Measurements from ENCODE around the gene UBE2D2.

Gene UBE2D2

DNA sequence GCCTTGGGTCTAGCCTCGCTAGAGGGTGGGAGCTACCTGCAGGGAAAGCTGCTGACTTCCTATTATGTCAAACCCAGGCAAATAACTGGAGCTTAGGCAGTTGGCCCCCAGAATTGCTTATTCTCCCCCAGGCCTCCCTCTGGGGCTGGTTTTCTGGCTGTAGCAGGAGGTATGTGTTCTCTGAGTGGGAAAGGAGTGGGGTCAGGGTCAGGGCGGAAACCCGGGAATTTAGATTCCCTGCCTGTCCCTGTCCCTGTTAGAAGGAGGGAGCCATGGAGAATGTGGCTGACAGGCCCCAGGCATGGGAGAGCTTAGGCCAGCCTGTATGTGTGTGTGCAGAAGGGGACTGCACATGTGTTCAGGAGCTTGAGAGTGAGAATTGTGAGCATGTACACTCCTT is 73.4 kb downstream of the UBE2D2 start:
- no peak for DNase-seq (ENCODE audit: extremely low read depth in 1 of 2, low read depth in 1 of 2)

DNA sequence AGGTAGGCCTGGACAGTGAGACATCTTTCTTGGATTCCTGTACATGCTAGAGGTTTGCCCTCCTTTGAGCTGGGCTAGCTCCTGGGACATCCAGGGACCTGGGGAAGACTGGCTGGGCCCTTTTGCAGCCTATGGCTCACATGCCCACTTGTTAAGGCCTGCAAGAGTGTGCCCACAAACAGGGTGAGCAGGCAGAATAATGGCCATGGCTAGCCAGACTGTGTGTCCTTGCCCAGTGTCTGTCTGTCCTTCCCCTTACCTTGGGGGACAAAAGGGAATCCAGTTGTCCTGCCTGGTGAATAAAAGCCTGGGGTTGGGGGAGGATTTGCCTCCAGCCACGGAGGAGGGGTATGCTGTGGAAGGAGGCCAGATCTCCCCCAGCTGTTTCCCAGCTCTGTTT is 74.1 kb downstream of the UBE2D2 start:
- DNase-seq (ENCODE audit: extremely low read depth in 1 of 2, low read depth in 1 of 2) = no peak

DNA sequence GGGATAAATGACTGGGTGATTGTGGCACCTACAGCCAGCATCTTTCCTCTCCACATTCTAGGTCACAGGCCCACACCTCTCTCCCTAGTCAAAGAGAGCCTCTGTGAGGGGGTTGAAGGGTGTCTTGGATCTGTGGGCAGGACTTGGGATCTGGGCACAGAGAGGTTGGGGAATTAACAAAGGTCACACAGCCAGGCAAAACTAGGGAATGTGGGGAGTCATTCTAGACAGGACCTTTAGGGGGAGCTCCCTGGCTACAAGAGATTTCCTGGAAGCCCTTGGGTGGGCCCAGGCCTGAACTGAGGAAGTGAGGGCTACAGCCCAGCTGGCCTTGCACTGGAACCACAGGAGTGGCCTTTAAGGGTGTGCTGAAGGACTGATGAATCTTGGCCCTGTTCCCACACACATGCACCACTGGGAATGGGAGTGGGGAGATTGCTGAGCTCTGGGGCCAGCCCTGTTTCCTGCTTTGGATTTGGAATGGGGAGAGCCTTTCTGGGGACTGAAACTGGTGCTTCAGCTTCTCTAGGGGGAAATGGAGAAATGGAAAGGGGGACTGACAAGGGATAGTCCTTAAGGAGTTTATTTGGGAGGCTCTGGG is 74.6 kb downstream of the UBE2D2 start:
- no peak for DNase-seq (ENCODE audit: extremely low read depth in 1 of 2, low read depth in 1 of 2)

DNA sequence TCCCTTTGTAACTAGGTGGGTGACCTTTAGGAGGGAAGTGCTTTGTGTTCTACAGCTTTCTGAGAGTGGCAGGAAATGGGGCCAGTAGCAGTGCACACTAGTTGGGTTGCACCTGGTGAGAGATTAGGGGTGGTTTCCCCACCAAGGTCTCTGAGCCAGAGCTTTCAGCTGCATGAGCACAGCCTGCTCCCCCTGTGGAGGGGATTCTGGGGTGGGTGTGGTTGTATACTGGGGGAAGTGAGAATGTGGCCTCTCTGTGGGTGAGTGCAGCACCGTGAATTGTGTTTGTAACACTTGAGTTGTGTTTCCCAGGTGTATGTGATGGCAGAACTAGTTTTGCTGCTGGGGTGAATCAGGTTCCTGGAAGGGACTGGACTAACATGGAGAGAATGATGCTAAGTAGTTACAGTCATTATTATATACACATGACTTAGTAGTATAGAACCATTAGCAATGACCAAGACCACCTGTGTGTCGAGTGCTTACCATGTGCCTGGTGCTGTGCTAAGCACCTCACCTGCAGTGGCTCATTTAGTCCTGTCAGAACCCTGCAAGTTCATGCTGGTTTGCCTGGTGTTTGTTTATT is 75.2 kb downstream of the UBE2D2 start:
- DNase-seq (ENCODE audit: extremely low read depth in 1 of 2, low read depth in 1 of 2) = no peak

DNA sequence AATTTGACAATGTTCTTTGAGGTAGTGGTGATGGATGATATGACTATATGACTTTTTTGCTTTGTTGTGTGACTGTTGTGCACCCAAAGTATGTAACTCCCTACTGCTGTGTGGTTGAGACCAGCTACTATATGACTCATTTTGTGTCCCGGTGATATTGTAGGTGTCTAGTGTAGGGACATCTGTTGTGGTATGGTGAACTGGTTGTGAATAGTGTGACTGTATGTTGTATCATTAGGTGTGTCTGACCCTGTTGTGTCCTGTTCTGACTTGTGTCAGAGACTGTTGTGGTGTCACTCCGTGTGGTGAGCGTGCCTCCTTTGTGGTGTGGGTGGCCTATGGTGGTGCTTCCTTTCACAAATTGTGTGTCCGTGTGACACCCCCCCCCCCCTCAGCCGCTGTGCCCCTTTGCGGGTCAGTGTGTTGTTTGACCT is 75.9 kb downstream of the UBE2D2 start:
- no peak for DNase-seq (ENCODE audit: extremely low read depth in 1 of 2, low read depth in 1 of 2)

DNA sequence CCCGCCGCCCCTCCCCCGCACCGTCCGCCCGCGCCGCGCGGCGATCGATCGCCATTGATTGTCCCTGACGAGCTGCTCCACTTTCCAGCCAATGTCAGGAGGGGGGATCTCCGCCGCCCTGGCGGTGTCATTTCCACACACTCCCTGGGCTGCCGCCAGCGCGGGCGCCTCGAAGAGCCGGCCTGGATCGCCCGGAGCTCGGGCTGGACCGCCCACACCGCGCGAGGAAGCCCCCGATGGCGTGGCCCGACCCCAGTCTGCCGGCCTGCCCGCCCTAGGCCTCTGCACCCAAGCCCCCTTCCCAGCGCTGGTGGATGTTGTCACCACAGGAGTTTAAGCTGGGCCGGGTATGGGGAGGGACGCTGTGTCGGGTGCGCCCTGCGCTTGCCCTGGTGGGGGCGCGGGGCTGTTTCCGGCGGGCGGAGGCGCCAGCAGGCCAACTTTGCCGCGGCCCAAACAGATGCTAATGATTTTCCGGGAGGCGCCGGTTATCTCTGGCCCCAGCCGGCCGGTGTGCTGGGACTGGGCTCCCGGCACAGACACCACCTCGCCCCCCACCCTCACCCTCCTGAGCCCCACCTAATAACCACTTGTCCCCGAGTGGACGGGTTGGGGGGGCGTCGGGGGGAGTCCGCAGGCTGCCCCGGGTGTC is 76.4 kb downstream of the UBE2D2 start:
- DNase-seq (ENCODE audit: extremely low read depth in 1 of 2, low read depth in 1 of 2) = no peak

DNA sequence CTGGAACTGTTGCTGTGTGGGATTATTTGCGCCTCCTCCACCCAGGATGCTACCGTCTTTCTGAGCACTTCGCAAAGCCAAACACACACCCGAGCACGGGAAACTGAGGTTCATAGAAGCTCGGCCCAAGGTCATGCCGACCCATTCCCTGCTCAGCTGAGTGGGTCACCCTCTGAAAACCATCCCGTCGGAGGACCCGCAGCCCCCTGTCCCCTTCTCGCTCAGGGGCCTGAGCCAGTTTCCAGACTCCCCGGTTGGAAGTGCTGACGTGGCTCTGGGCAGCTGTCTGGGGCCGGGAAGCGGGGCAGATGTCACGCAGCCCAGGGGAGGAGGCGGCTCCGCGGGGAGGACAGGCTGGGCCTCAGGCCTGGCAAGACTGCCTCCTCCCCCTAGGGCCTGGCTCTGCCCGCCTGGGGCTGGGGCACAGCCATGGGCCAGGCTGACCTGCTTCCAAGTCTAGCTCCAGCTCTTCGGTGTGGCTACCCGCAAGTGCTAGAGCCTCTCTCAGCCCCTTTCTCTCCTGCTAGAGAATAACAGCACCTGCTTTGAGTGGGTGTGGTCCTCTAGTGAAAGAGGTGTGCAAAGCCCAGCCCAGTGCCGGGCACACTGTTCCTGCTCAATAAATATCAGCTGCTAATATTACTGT is 77.1 kb downstream of the UBE2D2 start:
- DNase-seq (ENCODE audit: extremely low read depth in 1 of 2, low read depth in 1 of 2) = no peak

DNA sequence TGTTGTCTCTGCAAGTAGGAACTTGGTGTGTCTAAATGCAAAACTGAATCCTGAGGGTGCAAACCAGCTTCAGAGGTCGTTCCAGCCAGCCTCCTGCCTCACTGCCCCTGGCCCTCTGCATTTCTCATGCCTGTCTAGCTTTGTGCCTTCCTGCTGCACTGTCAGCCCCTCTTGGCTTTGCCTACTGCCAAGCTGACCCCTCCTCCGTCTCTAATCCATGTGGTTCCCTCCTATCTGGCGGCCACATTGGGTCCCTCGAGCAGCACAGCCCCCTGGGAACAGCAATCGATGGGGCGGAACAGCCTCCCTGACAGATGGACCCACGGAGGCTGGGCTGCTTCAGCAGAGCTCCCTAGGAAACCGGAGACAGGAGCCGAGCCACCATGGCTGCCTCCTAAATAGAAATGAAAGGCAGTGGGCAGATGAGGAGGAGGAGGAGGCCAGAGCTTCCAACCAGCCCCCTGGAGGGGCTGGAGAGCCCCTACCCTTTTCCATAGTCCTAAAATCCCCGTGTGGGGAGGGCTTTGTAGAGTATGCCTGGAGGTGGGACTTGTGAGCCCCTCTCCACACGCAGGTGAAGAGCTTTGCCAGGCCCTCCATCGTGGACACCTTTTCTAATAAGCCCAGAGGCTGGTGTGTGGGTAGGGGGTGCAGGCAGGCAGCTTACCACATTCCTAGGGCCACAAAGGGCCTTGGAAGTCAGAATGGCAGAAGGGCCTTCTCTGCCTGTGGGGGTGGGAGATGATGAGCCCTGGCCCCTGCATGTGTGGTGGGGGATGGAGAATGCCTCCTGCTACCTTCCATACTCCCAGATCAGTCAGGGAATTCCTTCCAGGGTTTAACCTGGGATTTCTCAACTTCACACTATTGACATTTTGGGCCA is 77.8 kb downstream of the UBE2D2 start:
- DNase-seq (ENCODE audit: extremely low read depth in 1 of 2, low read depth in 1 of 2) = no peak

DNA sequence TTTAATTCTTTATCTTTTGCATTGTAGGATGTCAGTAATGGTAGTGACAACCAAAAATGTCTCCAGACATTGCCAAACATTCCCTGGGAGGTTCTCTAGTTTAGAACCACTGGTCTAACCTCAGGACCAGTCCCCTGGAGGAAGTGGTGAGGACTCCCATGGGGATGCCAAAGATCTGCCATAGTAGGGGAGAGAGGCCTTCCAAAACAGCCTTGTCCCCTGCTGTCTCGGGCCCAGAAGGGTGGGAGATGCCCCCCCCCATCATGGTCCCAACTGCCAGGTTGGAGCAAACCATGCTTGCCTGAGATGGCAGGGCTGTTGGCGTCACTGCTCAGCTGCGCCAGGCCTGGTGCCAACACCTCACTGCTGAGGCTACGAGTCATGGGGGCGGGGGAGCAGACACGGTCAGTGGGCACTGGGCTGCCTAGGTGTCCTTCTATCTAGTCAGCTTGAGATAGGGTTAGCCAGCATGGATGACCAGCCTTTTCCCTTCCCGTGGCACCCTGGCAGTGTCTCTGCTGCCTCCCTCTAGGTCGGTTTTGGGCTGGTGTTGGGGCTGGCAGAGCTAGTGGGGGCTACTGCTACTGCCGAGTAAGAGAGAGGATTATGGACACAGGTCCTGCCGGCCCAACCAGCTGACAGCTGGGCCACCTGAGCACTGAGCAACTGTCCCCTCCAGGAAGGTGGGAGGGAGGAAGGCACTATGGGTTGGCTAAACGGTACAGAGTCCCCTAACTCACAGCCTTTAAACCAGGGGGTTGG is 78.7 kb downstream of the UBE2D2 start:
- no peak for DNase-seq (ENCODE audit: extremely low read depth in 1 of 2, low read depth in 1 of 2)

DNA sequence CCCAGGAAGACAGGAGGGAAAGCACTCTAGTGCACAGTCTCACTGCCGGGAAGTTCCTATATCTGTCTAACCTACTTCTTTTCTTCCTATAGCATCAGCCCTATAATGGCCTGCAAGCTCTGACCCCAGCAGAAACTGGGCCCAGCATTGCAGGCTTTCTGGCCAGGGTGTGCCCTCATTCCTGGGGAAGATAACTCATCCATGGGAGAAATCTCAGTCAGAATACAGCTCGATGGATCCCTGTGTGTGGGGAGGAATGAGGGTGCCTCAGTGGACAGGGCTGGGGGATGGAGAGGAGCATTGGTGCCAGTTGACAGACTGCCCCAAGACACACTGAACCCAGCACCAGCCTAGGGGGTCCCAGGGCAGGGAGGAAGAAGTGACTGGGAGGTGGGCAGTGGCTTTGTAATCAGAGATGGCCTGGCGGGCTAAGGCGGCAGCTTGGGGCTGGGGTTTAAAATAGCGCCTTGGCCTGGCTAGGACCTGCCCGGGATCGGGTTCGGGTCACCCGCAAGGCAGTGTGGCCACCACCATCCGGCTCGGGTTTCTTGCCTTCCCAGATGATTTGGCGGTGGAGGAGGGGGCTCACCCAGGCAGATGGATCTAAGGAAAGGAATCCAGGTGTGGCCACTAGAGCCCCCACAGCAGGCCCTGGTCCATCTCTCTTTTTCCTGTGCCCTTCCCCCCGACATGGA is 79.4 kb downstream of the UBE2D2 start:
- no peak for DNase-seq (ENCODE audit: extremely low read depth in 1 of 2, low read depth in 1 of 2)

DNA sequence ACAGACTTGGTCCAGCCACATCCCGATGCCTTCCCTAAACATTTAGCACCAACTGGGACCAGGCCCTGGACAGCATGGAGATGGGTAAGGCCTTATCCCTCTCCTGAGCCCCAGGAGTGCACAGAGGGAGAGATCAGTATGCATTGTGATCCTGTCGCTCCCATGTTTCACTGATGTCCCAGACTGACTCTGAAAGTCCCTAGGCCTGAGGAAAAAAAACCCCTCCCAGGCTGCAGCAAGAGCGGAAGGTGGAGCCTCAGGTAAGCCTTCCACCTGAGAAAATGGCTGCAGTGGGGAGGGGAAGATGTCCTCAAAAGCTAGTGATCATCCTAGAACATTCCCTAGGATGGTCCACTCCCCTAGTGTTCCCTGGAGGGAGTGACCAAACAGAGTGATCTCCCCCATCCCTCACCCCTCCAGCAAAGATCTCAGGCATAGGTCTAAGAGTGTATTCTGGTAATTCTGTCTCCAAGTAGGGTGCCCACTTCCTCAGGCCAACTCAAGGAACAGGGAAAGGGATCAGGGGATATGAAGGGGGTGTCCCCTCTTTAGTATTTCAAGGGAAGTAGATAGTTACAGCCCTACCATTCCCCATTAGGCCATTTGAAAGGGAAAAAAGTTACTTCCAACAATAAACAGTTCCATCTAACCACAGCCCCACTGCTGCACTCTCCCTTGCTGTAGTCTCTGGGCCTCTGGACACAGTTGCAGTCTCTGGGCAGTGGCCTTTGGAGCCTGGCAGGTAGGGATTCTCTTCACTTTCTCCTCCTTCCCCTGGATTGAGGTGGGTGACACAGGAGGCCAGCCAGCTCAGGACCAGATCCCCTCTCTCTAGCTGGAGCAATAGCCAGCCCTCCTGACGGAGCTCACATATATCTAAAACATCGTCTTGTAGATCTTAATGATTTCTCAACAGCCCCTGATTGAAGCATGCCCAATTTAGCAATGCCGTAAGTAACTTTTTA is 80.3 kb downstream of the UBE2D2 start:
- DNase-seq (ENCODE audit: extremely low read depth in 1 of 2, low read depth in 1 of 2) = no peak

DNA sequence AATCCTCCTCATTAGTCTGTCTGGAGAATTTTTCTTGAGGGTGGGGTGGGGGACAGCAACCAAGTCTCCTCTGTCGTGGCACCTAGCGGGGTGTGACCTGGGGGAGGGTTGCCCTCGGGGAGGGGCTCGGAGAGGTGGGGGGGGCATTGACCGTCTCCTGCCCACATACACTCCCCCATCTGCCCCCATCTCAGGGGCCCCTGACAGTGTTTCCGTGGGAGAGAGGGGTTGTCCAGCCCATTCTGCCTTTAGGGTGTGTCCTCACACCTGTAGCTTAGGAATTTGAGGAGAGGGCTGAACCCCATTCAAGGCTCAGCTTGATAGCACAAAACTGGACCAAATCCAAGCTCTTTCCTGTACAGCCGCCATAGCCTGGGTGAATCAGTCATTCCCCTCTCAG is 81.1 kb downstream of the UBE2D2 start:
- DNase-seq (ENCODE audit: extremely low read depth in 1 of 2, low read depth in 1 of 2) = no peak

DNA sequence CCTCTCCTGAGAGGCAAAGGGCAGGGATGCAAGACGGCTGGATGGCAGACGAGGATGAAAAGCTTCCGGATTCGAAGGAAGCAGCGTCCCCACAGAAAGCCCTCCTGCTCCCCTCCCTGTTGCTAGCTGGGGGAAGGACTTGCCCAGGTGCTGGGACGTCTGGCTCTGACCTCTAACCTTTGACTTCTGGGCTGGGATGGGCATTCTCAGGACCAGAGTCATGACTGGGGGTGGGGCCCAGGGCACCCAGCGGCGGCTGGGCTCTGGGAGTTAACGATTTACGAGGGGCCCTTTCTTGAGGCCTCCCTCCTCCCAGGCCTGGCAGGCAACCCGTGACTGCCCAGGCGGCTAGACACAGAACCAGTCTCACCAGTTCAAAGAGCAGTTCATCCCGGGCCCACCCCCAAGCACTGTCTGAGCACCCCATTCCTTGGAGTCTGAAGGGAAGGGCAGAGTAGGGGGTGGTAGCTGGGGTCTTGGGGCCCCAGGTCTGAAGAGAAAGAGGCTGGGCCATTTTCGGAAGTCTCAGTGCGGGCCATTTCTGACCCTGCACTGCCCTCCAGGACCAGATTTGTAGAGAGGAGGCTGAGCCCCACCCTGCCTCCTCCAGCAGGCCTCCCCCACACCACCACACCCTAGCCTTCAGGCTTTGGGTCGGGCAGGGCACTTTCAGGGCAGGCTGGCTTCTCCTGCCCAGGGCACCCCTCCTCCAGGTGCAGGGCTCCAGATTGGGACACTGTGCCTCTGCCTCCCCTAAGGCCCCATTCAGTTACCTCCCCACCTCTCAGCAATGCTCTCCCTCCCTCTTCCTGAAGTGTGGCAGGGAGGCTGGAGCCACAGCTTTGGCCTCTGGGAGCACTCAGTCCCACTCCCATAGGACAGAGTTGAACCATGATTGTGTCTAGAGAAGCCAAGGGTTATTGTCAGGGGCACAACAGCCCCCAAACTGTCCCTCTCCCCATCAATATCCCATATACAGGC is 82.0 kb downstream of the UBE2D2 start:
- DNase-seq (ENCODE audit: extremely low read depth in 1 of 2, low read depth in 1 of 2) = no peak

DNA sequence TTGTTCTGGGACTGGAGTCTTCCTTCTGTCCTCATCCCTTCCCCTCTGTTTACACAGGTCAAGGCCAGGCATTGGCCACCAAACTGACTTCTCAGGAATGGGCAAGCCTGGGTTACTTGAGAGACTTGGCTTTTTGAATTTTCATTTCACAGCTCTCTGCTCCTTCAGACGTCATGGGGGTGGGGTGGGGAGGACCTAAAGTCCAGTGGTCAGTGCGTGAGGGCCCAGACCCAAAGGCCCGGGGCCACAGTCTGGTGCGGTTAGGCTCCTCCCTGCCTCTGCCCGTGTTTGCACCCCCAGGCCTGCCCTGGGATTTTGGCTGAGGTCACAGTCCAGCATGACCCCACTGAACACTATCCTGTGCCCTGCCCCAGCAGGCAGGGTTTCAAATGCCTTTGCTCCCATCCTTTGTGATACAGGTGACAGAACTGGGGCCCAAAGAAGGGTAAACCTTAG is 82.9 kb downstream of the UBE2D2 start:
- DNase-seq (ENCODE audit: extremely low read depth in 1 of 2, low read depth in 1 of 2) = no peak

DNA sequence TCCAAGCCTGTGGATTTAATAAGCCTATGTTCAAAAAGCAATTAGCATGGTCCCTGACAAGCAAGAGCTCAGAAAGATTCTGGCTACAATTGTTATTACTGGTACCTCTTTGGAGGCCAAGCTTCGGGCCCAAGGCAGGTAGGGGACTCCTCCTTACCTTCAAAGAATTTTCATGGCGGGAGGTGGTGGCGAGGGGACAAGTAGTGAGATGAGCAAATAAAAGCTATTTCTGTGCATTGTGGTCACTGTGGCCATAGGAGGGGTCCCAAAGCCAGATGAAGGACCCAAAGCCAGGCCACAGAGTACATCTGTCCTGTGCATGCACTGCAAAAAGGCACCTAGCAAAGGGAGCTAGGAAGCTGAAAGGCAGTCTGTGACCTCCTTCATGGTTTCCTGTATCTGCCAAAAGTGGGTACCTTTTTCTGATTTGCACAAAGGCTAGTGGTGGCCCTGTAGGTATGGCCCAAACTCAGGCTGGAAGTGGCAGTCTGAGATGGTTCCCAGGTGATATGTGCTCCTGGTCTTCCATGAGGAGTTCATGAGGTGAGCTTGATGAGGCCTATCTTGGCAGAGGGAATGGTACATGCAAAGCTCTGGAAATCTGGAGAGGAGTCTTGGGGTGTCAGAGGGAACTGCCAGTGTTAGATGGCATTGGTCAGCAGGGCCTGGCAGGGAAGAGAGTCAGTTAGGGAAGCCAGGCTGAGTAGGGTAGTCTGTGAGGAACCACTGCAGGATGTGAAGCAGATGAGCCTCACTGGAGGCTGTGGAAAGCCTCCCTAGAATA is 83.7 kb downstream of the UBE2D2 start:
- DNase-seq (ENCODE audit: extremely low read depth in 1 of 2, low read depth in 1 of 2) = no peak

DNA sequence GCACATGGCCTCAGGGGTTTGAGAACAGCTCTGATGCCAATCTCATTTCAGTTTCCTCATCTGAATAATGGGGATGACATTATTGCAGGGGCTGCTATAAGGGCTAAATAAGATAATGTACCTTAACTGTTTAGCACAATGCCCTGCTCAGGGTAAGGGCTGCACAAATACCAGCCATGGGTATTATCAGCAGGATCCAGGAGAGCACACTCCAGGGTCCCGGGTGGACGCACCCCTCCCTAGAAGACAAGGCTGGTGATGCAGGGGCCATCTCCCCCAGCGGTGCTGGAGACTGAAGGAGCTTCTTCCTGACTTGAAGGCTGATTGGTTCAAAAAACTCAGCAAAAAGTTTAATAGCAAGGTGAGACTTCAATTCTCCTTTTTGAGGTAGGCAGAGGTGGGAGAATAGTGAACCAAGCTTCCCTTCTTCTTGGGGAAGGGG is 84.3 kb downstream of the UBE2D2 start:
- no peak for DNase-seq (ENCODE audit: extremely low read depth in 1 of 2, low read depth in 1 of 2)

DNA sequence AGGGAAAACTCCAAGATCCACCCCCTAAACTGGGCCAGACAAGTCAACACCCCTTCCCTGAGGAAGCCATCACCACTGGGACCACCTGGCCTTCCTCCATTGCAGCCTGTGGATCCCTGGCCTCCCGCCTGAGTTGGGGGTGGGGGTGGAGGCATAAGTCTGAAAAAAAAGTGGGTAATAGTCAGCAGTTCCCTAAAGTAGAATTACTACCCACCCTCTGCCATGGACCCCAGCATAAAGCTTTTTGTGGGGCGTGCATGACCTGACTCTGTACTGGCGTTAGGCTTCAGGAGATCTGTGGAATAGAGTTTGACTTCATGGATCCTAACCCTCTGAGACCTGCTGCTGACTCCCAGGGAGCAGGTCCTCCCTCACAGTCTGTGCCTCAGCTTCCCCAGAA is 85.0 kb downstream of the UBE2D2 start:
- DNase-seq (ENCODE audit: extremely low read depth in 1 of 2, low read depth in 1 of 2) = no peak
